Measurements from ENCODE around the gene CNOT6.
"Not testable (repeated sequence)": the region's sequence is repeated elsewhere in the genome, so short reads cannot be mapped to it uniquely, and the experiment has no call there.

Gene CNOT6

DNA sequence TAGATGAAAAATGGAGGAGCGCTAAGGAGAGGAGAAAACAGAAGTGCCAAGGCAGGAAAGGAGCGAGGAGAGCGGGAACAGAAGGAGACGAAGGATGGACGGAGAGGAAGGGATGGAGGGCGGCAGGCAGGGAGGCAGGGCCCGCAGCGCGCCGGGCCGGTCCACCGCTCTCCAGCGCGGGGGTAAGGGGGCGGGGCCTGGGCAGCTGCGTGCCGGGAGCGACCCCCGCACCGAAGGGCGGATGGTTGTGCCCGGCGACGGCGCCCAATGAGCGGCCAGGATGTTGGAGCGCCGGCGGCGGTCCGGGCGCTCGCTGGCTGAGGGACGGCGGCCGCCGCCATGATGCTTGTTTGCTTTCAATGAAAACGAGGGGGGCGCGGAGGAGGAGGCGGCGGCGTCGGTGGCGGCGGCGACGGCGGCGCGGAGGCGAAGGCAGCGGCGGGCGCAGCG is at the start of gene CNOT6:
Gene CNOT6 (plus strand): TSS at position 320 of the 450 bp plus-strand sequence. CDS start 34,898 bp downstream, outside the sequence.
- peak; percentile 94 to 95 for DNase-seq (ENCODE audit: low read depth in 1 of 2, low spot score in 1 of 2)

DNA sequence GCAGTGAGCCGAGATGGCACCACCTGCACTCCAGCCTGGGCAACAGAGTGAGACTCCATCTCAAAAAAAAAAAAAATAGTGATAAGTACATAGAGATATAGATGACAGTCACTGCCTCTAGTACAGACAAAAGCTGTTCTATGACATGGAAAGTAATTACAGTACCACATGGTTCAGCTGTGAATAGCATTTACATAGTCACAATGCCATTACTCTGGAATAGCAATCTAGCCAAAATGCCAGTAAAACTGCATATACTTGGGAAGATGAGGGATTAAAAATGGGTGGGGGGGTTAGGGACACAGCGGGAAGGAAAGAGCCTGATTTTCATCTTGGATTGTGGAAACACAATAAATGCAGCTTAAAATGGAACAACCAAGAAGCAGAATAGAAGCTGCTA is 39.4 kb upstream of the CNOT6 start:
- DNase-seq (ENCODE audit: low read depth in 1 of 2, low spot score in 1 of 2), result no peak

DNA sequence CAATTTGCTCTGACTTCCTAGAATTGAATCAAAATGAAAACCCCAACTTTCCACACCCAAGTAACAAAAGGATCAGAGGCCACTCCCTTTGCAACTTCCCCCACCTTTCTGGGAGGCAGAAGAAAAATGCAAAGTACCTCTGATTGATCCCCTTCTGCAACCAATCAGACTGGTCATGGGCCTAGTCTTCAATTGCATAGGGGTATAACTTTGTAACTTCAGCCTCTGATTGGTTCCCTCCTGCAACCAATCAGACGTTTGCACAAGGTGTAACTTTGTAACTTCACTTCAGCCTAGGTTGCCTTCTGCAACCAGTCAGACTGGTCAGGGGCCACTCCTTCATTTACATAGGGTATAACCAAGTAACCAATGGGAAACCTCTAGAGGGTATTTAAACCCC is 38.3 kb upstream of the CNOT6 start:
- DNase-seq (ENCODE audit: low read depth in 1 of 2, low spot score in 1 of 2), result no peak

DNA sequence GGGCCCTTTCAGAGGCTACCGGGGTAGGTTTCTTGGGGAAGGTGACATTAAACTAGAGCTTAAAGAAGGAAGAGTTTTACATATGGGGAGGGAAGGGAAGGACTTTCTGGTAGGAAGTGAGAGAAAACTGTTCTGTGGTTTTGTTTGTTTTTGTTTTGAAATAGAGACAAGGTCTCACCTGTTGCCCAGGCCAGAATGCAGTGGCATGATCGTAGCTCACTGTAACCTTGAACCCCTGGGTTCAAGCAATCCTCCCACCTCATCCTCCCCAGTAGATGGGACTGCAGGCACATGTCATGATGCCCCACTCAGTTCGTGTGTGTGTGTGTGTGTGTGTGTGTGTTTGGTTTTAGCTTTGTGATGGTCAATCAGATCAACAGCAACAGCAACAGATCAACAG is 37.4 kb upstream of the CNOT6 start:
- DNase-seq (ENCODE audit: low read depth in 1 of 2, low spot score in 1 of 2), result no peak

DNA sequence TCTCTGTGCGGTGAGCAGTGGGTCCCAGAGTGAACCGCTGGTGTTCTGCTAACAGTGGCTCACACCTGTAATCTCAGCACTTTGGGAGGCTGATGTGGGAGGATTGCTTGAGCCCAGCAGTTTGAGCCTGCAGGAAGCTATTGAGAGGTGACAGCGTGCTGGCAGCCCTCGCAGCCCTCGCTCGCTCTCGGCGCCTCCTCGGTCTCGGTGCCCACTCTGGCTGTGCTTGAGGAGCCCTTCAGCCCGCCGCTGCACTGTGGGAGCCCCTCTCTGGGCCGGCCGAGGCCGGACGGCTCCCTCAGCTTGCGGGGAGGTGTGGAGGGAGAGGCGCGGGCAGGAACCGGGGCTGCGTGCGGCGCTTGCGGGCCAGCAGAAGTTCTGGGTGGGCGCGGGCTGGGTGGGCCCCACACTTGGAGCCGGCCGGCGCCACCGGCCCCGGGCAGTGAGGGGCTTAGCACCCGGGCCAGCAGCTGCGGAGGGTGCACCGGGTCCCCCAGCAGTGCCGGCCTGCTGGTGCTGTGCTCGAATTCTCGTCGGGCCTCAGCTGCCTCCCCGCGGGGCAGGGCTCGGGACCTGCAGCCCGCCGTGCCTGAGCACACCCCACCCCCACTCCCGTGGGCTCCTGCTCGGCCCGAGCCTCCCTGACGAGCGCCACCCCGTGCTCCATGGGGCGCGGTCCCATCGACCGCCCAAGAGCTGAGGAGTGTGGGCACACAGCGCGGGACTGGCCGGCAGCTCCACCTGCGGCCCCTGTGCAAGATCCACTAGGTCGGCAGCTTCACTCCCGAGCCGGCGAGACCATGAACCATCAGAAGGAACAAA is 35.1 kb upstream of the CNOT6 start:
- not testable (repeated sequence) for DNase-seq (ENCODE audit: low read depth in 1 of 2, low spot score in 1 of 2)

DNA sequence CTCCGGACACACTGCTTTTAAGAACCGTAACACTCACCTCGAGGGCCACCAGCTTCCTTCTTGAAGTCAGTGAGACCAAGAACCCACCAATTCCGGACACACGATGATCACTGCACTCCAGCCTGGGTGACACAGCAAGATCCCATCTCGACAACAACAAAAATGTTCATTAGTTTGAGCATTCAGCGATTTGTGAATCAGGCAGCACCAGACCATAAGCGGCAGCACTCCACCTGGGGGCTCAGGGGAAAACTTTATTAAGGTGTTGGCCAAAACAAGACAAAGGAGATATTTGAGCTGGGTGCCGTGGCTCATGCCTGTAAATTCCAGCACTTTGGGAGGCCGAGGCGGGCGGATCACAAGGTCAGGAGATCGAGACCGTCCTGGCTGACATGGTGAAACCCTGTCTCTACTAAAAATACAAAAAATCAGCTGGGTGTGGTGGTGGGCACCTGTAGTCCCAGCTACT is 34.5 kb upstream of the CNOT6 start:
- not testable (repeated sequence) for DNase-seq (ENCODE audit: low read depth in 1 of 2, low spot score in 1 of 2)

DNA sequence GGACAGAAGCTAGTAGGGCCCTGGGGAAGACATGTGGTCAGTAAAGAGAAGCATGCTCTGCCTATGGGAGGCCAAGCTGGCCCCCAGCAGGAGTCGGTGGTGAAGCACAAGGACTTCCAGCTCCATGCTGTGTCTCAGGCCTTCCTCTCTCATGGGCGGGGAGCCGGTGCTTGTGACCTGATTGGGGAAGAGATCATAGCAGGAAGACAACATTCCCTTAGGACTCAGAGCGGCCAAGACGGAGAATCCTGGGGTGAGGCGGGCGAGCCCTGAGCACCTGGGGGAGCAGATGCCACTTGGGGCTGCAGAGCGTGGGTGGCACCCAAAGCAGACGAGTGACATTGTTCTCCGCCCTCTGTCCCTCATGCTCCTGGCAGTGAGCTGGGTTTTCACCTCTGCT is 33.3 kb upstream of the CNOT6 start:
- no peak for DNase-seq (ENCODE audit: low read depth in 1 of 2, low spot score in 1 of 2)

DNA sequence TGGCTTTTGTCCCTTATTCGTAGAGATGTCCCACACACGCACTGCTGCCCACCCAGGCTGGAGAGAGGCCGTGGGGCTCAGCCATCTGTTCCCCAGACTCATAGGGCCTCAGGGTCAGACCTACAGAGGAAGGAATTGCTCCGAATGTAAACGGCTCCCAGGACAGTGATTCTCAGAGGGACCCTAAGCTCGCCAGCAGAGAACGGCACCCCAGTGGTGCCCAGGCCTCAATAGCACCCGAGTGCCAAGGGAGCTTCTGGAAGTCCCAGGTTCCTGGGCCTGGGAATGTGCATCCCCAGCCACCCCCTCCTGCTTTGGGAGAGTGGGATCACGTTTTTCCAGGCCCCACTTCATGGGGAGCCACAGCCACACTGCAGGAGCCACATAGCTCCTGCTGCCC is 32.9 kb upstream of the CNOT6 start:
- DNase-seq (ENCODE audit: low read depth in 1 of 2, low spot score in 1 of 2), result no peak

DNA sequence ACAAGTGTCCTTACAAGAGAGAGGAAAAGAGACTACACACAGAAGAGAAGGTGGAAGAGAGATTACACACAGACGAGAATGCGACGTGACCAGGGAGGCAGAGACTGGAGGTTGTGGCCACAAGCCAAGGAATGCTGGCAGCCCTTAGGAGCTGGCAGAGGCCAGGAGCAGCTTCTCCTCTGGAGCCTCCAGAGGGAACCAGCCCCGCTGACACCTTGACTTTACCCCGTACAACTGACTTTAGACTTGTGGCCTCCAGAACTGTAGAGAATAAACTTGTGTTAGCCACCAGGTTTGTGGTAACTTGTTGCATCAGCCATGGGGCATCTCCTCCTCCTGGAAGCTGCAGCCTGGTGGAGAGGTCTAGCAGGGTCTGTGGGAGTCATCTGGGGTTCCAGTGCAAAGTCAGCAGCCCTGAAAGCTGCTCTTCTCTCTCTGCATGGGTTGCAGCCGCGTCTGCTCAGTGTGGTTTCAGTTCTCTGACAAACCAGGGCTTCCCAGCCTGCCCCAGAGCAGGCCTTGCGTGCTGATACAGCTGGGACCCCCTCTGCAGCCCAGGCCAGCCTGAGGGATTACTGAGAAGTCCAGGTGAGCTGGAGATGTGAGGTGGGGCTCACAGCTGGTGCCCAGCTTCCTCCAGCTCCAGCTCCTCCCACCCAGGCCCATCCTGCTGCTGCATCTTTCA is 30.8 kb upstream of the CNOT6 start:
- no peak for DNase-seq (ENCODE audit: low read depth in 1 of 2, low spot score in 1 of 2)

DNA sequence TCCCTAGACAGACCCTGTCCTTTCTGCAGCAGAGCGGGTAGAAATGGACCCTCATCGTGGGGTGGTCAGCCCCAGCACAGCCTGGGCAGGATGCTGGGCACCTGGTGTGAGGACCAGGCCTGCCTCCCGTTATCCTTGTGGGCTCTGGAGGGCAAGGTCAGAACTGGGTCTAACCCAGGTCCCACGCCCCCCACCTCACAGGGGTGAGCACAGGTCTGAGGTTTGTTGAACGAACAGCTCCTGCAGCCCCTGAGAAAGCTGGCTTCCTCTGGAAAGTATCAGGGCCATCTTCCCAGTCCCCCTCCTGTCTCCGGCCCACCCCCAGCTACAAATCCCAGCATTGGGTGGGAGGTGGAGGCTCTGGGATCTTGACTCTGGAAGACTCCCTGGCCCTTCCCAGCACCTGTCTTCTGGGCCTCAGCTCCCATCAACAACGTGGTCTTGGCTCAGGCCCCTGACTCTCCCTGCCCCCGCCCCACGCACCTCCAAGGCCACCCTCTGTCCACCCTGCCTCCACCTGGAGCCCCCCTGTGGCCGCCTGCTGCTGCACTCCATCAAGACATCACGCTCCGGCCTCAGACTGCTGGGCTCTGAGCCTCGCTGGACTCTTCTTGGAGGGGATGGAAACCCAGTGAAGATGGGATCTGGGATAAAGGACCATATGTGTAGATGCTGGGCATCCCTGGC is 30.1 kb upstream of the CNOT6 start:
- DNase-seq (ENCODE audit: low read depth in 1 of 2, low spot score in 1 of 2), result no peak

DNA sequence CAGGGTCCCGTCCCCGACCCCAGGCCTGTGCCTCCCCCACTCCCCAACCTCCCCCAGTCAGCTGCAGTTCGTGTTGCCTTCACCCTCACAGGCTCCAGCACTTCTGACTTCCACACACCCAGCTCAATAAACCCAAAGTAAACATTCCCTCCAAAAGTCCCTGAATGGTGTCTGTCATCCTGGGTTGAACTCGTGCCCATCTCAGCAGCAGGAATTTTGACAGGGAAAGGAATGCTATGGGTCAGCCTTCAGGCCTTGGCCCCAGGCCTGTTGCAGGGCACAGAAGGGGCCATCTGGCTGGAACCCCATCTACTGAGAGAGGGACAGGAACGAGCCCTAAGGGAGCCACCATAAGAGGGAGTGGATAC is 29.6 kb upstream of the CNOT6 start:
- no peak for DNase-seq (ENCODE audit: low read depth in 1 of 2, low spot score in 1 of 2)

DNA sequence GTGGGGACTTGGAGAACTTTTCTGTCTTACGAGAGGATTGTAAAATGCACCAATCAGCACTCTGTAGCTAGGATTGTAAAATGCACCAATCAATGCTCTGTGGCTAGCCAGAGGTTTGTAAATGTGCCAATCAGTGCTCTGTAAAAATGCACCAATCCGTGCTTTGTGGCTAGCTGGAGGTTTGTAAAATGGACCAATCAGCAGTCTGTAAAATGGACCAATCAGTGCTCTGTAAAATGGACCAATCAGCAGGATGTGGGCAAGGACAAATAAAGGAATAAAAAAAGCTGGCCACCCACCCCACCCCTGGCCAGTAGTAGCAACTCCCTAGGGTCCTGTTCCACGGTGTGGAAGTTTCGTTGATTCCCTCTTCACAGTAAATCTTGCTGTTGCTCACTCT is 29.1 kb upstream of the CNOT6 start:
- not testable (repeated sequence) for DNase-seq (ENCODE audit: low read depth in 1 of 2, low spot score in 1 of 2)

DNA sequence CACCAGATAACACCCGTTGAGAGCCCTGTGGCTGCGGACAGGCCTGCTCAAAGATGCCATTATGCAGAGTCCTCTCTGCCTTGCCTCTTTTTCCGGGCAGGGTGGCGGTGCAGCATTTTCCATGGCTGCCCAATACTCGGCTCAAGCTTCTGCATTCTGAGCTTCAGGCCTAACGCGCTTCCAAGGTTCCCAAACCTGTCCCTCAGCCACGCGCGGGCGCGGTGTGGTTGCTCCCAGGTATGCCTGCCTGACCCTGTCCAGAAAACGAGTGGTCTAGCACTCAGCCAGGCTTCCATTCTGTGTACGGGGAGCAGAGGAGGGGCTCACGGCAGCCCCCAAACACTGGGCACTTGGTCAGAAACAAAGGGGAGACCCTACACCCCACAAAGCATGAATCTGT is 27.9 kb upstream of the CNOT6 start:
- no peak for DNase-seq (ENCODE audit: low read depth in 1 of 2, low spot score in 1 of 2)

DNA sequence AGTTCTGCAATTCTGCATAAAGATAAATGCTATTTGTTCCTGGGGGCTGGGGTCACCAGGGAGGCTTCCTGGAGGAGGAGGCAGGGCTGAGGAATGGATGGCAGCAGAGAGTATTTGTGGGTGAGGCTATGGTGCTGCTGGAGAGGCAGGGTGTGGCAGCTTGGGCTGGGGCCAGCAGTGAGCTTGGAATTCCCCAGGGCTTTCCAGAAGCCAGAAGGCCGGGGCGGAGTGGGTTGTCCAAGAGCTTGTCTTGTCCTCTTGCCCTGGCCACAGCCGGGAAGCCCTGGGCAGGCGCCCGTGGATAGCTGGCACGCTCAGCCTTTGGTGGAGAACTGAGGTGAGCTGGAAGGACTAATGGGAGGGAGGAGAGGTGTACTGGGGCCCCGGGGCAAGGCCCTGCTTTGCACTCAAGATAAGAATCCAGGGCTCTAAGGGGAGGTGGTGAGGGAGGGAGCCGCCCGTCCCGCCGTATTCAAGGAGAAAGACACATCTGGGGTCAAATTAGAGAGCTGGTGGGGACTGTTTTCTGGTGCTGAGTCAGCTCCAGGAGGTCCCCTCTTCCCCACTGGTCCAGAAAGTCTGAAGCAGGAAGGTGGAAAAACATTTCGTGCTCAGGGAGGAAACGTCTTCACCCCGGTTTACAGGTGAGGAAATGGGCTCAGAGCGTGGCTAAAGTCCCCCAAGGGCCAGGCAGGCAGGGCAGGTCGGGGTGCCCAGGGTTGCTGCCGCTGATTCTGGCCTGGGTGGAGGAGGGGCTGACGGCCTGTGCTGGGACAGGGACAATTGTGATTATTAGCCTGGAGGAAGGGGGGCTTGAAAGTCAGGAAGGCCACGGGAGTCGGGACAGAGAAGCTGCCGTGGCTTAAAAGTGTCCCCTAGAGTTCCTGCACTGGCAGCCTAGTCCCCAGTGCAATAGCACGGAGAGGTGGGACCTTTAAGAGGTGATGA is 26.9 kb upstream of the CNOT6 start:
- DNase-seq (ENCODE audit: low read depth in 1 of 2, low spot score in 1 of 2), result no peak

DNA sequence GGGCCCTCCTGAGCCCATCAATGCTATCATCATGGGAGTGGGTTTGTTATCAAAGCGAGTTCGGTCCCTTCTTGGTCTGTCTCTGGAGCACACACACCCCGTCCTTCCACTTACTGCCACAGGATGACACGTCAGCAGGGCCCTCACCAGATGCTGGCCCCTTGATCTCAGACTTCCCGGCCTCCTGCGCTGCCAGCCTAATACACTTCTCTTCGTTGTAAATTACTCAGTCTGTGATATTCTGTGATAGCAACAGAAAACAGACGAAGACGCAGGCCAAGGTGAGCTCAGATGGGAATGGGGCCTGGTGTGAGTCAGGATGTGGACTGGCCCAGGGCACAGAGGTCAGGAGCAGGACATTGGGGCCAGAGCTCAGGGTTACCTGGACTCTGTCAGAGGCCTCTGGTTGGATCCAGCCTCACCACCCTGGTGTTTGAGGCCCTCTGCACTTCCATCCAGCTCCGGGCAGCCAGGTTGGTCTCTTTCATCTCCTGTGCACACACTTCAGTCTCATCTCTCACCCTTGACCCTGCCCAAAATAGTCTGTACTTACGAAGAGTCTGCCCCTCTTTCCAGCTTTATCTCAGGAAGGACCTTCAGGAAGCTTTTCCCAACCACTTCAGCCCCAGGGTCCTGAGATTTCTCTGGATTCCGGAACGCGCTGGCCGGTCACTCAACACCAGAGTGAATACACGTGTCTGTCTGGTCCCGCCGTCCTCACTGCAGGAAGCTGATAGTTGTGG is 26.0 kb upstream of the CNOT6 start:
- no peak for DNase-seq (ENCODE audit: low read depth in 1 of 2, low spot score in 1 of 2)

DNA sequence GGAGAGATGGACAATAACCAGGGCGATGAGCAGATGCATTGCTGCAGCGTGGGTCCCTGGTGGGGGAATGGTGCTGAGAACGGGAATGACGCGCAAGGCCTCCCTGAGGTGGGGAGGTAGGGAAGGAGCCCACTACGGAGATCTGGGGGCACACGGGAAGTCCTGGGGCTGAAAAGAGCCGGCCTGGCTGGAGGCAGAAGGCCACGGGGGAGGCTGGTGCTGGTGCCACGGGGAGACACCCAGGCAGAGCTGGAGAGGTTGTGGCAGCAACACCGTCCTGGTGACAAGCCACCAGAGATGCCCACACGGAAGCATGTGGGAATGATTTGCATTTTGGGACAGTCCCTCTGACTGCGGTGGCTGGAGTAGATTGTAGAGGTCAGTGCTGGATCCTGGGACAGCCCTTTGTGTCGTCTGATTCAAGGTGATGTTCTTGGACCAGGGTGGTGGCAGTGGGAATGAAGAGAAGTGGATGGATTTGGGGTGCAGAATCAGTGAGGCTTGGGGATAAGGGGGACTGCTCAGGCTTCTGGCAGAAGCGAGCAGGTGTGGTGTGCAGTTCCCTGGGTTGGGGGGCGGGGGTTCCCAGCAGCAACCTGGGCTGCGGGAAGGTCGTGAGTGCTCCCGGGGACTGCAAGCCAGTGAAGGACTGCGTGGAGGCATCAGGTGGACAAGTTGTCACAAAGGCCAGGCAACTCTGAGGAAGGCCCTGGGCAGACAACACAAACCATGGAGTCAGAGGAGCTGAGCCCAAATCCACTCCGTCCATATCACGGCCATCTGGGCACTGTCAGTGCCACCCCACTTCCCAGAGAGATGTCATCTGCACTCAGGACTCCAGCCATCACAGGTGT is 25.2 kb upstream of the CNOT6 start:
- DNase-seq (ENCODE audit: low read depth in 1 of 2, low spot score in 1 of 2), result no peak

DNA sequence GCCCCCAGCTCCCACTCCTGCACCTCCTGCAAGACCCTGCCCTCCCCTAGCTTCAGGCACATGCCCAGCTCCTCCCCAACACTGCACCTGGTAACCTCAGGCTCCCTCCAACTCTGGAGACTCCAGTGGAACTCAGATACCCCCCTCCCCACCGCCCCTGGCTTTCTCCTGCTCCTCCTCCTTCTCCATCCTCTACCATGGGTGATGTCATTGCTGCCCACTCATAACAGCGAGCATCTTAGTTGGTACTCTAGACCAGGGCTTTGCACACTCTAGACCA is 24.7 kb upstream of the CNOT6 start:
- DNase-seq (ENCODE audit: low read depth in 1 of 2, low spot score in 1 of 2), result no peak

DNA sequence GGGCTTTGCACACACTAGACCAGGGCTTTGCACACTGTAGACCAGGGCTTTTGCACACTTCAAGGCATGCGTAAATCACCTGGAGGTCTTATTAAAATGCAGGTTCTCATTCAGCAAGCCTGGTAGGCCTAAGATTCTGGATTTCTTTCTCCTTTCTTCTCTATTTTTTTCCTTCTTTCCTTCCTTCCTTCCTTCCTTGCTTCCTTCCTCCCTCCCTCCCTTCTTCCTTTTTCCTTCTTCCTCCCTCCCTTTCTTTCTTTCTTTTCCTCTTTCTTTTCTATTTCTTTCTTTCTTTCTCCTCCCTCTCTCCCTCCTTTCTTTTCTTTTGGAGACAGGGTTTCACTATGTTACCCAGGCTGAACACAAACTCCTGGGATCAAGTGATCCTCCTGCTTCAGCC is 24.3 kb upstream of the CNOT6 start:
- DNase-seq (ENCODE audit: low read depth in 1 of 2, low spot score in 1 of 2), result no peak

DNA sequence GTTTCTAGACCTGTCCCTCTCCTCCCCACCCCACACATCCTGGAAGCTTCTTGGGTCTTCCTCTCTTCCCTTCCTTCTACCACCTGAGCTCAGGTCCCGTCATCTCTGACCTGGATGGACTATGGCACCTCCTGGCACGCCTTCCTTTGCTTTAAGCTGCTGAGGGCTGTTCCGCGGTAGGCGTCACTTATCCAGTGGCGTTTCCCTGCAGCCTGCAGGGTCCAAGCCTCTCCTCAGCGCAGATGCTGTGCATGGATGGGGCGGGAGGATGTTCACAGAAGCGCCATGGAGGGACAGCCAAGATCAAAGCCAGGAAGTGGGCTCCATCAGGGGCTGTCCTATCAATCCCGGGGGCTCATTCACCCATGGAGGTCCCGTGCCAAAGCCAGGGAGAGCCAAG is 23.8 kb upstream of the CNOT6 start:
- no peak for DNase-seq (ENCODE audit: low read depth in 1 of 2, low spot score in 1 of 2)

All from stimulated activated CD4-positive, alpha-beta T cell treated with anti-CD3 and anti-CD28 coated beads, Interleukin-15, amount 100 ng/mL, for 1 hour (primary cell).